HEK293T (cell line): ENCODE data around the gene OR9Q2.
"Not testable (repeated sequence)": the region's sequence is repeated elsewhere in the genome, so short reads cannot be mapped to it uniquely, and the experiment has no call there.

Experiments
- CTCF ChIA-PET: fragments of 350-600 bp; formaldehyde crosslinking; extraction: SDS; loops from one replicate; lab custom pipeline; 2021; ENCODE audit warnings: antibody characterized with exemption, inconsistent platforms; lab: Yijun Ruan, JAX
- POLR2A ChIA-PET: fragments of 350-600 bp; formaldehyde crosslinking; extraction: SDS; loops from one replicate; lab custom pipeline; 2020; ENCODE audit warnings: antibody characterized with exemption, inconsistent platforms; lab: Yijun Ruan, JAX
- DNase-seq: peaks from one replicate; pipeline ENCODE4 v3.0.0; 2012; ENCODE audit warnings: mixed read lengths; ENCODE audit errors: extremely low spot score
- ARNT ChIP-seq: fragments of 450-650 bp; IDR thresholded peaks from 2 replicates; pipeline ENCODE4 v1.6.1; 2017; ENCODE audit warnings: mild to moderate bottlenecking
- BHLHE40 ChIP-seq: fragments of 450-650 bp; IDR thresholded peaks from 2 replicates; pipeline ENCODE4 v1.6.1; 2016; ENCODE audit warnings: mild to moderate bottlenecking, moderate library complexity, borderline replicate concordance
- CTBP1 ChIP-seq: fragments of 450-650 bp; IDR thresholded peaks from 2 replicates; pipeline ENCODE4 v1.6.1; 2016; ENCODE audit warnings: borderline replicate concordance
- ELF4 ChIP-seq: fragments of 450-650 bp; IDR thresholded peaks from 2 replicates; pipeline ENCODE4 v1.6.1; 2017; ENCODE audit warnings: antibody characterized with exemption
- FOXA1 ChIP-seq: fragments of 450-650 bp; IDR thresholded peaks from 2 replicates; pipeline ENCODE4 v1.6.1; 2016; ENCODE audit warnings: mild to moderate bottlenecking
- FOXK2 ChIP-seq: fragments of 450-650 bp; IDR thresholded peaks from 2 replicates; pipeline ENCODE4 v1.6.1; 2016; ENCODE audit warnings: mild to moderate bottlenecking
- FOXM1 ChIP-seq: fragments of 450-650 bp; IDR thresholded peaks from 2 replicates; pipeline ENCODE4 v1.6.1; 2017; ENCODE audit warnings: mild to moderate bottlenecking, borderline replicate concordance
- HDGF ChIP-seq: fragments of 450-650 bp; IDR thresholded peaks from 2 replicates; pipeline ENCODE4 v1.6.1; 2017; ENCODE audit warnings: antibody characterized with exemption, borderline replicate concordance
- L3MBTL2 ChIP-seq: fragments of 450-650 bp; conservative IDR thresholded peaks from 2 replicates; pipeline ENCODE4 v1.6.1; 2016; ENCODE audit warnings: mild to moderate bottlenecking
- LEF1 ChIP-seq: fragments of 450-650 bp; IDR thresholded peaks from 2 replicates; pipeline ENCODE4 v1.6.1; 2017; ENCODE audit warnings: mild to moderate bottlenecking, borderline replicate concordance
- NFRKB ChIP-seq: fragments of 450-650 bp; IDR thresholded peaks from 2 replicates; pipeline ENCODE4 v1.6.1; 2016; ENCODE audit warnings: mild to moderate bottlenecking, moderate library complexity
- PKNOX1 ChIP-seq: fragments of 450-650 bp; IDR thresholded peaks from 2 replicates; pipeline ENCODE4 v1.6.1; 2016
- SP1 ChIP-seq: fragments of 450-650 bp; IDR thresholded peaks from 2 replicates; pipeline ENCODE4 v1.6.1; 2017
- SUZ12 ChIP-seq: fragments of 450-650 bp; IDR thresholded peaks from 2 replicates; pipeline ENCODE4 v1.6.1; 2016; ENCODE audit warnings: mild to moderate bottlenecking
- TARDBP ChIP-seq: fragments of 450-650 bp; IDR thresholded peaks from 2 replicates; pipeline ENCODE4 v1.6.1; 2016
- ZNF384 ChIP-seq: fragments of 450-650 bp; IDR thresholded peaks from 2 replicates; pipeline ENCODE4 v1.6.1; 2016

OR9Q2 gene

GRCh38 chr11:58193391-58193790 lies 4.5 kb downstream of the OR9Q2 start:
- no peak for DNase-seq
- TF ChIP-seq ZNF384: no peak
- no peak for TF ChIP-seq FOXA1
- TF ChIP-seq BHLHE40: no peak
- TF ChIP-seq FOXK2: no peak
- TF ChIP-seq FOXM1: no peak
- no peak for TF ChIP-seq LEF1
- ChIA-PET POLR2A (no interaction called here), CTCF (no interaction called here)

- no peak for TF ChIP-seq FOXK2
- POLR2A ChIA-PET: no interaction called here
- no peak for DNase-seq
- CTCF ChIA-PET: no interaction called here
These were observed 7.1 kb downstream of the OR9Q2 start for GRCh38 chr11:58195939-58196338.

- no peak for TF ChIP-seq SUZ12
- no peak for TF ChIP-seq NFRKB
- no peak for TF ChIP-seq FOXM1
- no peak for TF ChIP-seq L3MBTL2
- TF ChIP-seq FOXK2: no peak
- TF ChIP-seq CTBP1: no peak
- TF ChIP-seq TARDBP: no peak
- no peak for TF ChIP-seq ELF4
- TF ChIP-seq ARNT: no peak
- TF ChIP-seq ZNF384: no peak
- no peak for TF ChIP-seq HDGF
- TF ChIP-seq FOXA1: no peak
- no peak for TF ChIP-seq LEF1
- TF ChIP-seq PKNOX1: no peak
- no peak for TF ChIP-seq SP1
- no peak for TF ChIP-seq BHLHE40
- DNase-seq: no peak
- ChIA-PET POLR2A (no interaction called here), CTCF (no interaction called here)
These were observed 10.4 kb downstream of the OR9Q2 start for GRCh38 chr11:58199271-58199670.

- ChIA-PET CTCF (no interaction called here), POLR2A (no interaction called here)
- no peak for TF ChIP-seq LEF1
- no peak for TF ChIP-seq FOXM1
- no peak for TF ChIP-seq SUZ12
- no peak for TF ChIP-seq HDGF
- TF ChIP-seq BHLHE40: no peak
- TF ChIP-seq CTBP1: no peak
- no peak for TF ChIP-seq FOXK2
- TF ChIP-seq FOXA1: no peak
- no peak for TF ChIP-seq ZNF384
- no peak for TF ChIP-seq SP1
- TF ChIP-seq TARDBP: no peak
- TF ChIP-seq PKNOX1: no peak
- TF ChIP-seq L3MBTL2: no peak
- TF ChIP-seq ELF4: no peak
- no peak for TF ChIP-seq ARNT
- no peak for TF ChIP-seq NFRKB
- DNase-seq: no peak
These were observed 15.2 kb downstream of the OR9Q2 start, which contains the start of gene OR1S2 for GRCh38 chr11:58204042-58204441. Gene OR1S2 (minus strand): TSS chr11:58204142. CDS start chr11:58204142, 0 bp downstream.

GRCh38 chr11:58212420-58212819 lies 23.6 kb downstream of the OR9Q2 start, which contains the start of gene OR1S1:
Gene OR1S1 (plus strand): TSS chr11:58212720.
- DNase-seq, CTCF ChIA-PET, POLR2A ChIA-PET: not testable (repeated sequence)

GRCh38 chr11:58216476-58216875 lies 27.6 kb downstream of the OR9Q2 start:
- ChIA-PET POLR2A (no interaction called here), CTCF (no interaction called here)
- TF ChIP-seq SUZ12: no peak
- no peak for TF ChIP-seq FOXK2
- TF ChIP-seq L3MBTL2: no peak
- no peak for TF ChIP-seq LEF1
- no peak for TF ChIP-seq NFRKB
- TF ChIP-seq HDGF: no peak
- TF ChIP-seq SP1: no peak
- TF ChIP-seq BHLHE40: no peak
- no peak for TF ChIP-seq TARDBP
- TF ChIP-seq ZNF384: no peak
- TF ChIP-seq ELF4: no peak
- no peak for TF ChIP-seq PKNOX1
- TF ChIP-seq FOXA1: no peak
- TF ChIP-seq FOXM1: no peak
- DNase-seq: no peak

- no peak for TF ChIP-seq ELF4
- no peak for TF ChIP-seq ARNT
- no peak for TF ChIP-seq HDGF
- no peak for TF ChIP-seq ZNF384
- no peak for TF ChIP-seq NFRKB
- TF ChIP-seq PKNOX1: no peak
- TF ChIP-seq SP1: no peak
- DNase-seq: no peak
- CTCF ChIA-PET: no interaction called here
- POLR2A ChIA-PET: no interaction called here
These were observed 33.9 kb downstream of the OR9Q2 start for GRCh38 chr11:58222721-58223120.
